GM19372 (cell line): ENCODE measurements around the gene KIRREL1.
"Not testable (repeated sequence)": the region's sequence is repeated elsewhere in the genome, so short reads cannot be mapped to it uniquely, and the experiment has no call there.

Source experiments
- ATAC-seq: cut with Tn5 transposase; IDR thresholded peaks from one replicate; pipeline ENCODE4 v1.9.1; 2021; ENCODE audit warnings: mild to moderate bottlenecking, low read depth, moderate library complexity; ENCODE audit not compliant: unreplicated experiment

Gene KIRREL1

GRCh38 chr1:158124999-158125398, 131.6 kb downstream of the KIRREL1 start:
- peak; percentile 81 for ATAC-seq

- no peak for ATAC-seq
These were observed 133.0 kb downstream of the KIRREL1 start for GRCh38 chr1:158126425-158126824.

DNA sequence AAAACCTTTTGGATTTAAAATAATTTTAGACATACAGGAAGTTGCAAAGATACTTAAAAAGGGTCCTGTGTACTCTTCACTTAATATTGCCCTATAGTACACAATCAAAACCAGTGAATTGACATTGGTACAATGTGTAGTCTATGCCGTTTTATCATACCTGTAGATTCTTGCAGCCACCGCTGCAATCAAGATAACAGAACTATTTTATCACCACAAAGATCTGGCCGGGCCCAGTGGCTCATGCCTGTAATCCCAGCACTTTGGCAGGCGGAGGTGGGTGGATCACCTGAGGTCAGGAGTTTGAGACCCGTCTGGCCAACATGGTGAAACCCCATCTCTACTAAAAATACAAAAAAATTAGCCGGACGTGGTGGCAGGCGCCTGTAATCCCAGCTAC, 135.1 kb downstream of the KIRREL1 start:
- not testable (repeated sequence) for ATAC-seq

DNA sequence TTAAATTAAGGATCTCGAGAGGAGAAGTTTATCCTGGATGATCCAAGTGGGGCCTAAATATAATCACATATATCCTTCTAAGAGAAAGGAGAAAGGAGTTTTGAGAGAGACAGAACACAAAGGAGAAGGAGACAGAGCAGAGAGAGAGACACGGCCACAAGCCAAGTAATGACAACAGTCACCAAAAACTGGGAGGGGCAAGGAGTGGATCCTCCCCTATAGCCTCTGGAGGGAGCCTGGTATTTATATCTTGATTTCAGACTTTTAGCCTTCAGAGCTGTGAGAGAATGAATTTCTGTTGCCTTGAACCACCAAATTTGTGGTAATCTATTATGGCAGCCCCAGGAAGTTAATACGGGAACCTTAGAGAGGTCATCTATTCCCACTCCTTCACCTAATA, 137.8 kb downstream of the KIRREL1 start:
- ATAC-seq, result no peak

DNA sequence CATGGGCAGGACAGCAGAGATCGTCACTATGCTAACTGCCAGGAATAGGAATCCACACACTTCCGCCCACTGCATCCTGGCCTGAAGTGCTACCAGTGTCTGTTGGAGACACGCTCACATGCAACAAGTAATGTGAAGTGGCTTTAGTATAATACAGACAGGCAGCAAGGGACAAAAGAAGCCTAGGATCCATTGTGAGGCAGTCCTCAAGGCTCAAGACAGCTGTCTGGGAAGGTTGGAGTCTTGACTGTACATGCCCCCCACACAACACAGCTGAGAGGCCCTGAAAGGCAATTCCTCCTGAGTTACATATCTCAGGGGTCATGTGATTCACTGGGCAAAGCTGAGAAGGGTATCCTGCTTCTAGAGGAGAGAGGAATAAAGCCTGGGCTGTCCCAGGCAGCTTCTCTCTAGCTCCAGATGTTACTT, 147.3 kb downstream of the KIRREL1 start:
- no peak for ATAC-seq

DNA sequence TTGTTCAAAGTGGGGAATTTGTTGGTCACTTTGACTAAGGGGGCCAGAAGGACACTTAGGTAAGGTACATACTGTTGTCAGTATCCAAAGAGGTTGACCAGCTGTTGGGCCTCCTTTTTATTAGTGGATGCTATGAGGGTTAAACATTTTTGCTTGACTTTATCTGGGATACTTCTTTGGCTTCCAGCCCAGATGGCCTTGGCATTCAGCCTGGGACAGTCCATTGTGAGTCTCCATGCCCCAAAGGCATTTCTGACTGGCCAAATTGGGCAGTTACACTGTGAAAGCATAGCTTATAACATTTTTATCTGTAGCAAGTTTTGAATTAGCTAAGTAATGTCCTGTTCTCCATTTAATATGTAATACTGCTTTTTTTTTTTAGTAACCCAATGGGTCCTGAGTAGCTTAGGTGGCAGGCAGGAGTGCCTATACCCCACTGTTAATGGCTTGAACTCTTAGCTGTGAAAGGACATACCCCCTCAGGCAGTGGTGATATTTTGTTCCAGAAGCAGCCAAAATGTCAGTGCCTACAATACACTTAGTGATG, 151.8 kb downstream of the KIRREL1 start:
- no peak for ATAC-seq

- no peak for ATAC-seq
These were observed 152.7 kb downstream of the KIRREL1 start for GRCh38 chr1:158146165-158146564.

GRCh38 chr1:158146739-158147138, 153.3 kb downstream of the KIRREL1 start:
- no peak for ATAC-seq

DNA sequence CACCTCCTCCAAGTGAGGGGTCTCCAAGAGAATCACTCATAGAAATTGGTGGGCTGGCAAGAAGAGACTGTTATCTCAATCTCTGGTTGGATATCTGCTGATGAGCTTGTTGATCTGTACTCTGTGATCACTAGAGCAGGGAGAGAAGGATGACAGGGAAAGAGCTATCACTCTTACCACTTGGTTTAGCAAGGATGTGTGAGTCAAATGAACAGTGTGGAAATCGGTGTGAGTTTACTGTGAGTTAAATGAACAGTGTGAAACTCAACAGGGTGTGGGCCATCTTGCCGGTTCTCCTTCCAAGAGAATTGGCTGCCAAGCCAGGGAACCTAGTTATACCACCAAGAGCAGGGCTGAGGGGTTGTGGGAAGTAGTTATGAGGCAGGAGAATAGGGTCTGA, 154.0 kb downstream of the KIRREL1 start:
- no peak for ATAC-seq

DNA sequence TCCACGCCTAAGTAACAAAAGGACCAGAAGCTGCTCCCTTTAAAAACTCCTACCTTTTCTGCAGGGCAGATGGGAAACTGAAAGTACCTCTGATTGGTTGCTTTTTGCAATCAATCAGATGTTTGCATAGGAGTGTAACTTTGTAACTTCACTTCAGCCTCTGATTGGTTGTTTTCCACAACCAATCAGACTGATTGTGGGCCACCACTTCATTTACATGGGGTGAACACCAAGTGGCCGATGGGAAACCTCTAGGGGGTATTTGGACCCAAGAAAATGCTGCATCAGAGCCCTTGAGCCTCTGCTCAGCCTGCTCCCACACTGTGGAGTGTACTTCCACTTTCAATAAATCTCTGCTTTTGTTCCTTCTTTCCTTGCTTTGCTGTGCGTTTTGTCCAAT, 154.4 kb downstream of the KIRREL1 start:
- no peak for ATAC-seq

DNA sequence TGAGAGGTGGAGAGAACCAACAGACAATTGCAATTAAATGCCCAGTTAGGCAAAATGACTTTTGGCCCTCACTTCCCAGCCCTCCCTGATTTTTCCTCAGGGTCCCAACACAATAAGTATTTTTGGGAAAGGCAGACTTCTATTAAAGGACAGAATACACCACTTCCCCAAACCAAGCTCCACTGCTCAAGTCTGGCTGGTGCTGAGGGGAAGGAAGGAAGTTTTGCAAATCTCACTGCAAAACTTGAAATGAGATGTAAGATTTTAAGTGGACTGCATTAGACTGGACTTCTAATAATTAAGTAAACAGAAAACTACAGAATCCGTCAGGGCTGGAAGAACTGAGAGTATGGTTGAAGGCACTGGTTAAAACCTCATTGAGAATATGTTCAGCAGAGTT, 155.0 kb downstream of the KIRREL1 start:
- no peak for ATAC-seq

- ATAC-seq, result peak; percentile 10
These were observed 155.7 kb downstream of the KIRREL1 start for GRCh38 chr1:158149175-158149574.
